ENCODE results near the gene CCR4. TPM values are rescaled to one million over a fixed set of nuclear protein-coding genes. Genes with fewer than 3 reads are reported as not detected.

CCR4 gene
- total and polyA plus RNA-seq, 2 experiments from 2014 or later, result 0.13 TPM; not detected in 1

GRCh38 chr3:33003308-33003707, 51.9 kb downstream of the CCR4 start:
- no peak overlapping the region for H3K4me3 ChIP-seq
- no peak overlapping the region for H3K4me2 ChIP-seq
- no peaks in the 10 kb centered on the region for H3K27me3 ChIP-seq
- no peak overlapping the region for H2AFZ ChIP-seq
- no peaks in the 10 kb centered on the region for H3K36me3 ChIP-seq (replicated peaks; ENCODE audit: insufficient read depth, low read depth)
- WGBS (ENCODE audit: low lambda C conversion rate, missing lambda C conversion rate), result 86% methylated on average over 4 of the region's 4 CpGs
- TF ChIP-seq, protein P1, sequence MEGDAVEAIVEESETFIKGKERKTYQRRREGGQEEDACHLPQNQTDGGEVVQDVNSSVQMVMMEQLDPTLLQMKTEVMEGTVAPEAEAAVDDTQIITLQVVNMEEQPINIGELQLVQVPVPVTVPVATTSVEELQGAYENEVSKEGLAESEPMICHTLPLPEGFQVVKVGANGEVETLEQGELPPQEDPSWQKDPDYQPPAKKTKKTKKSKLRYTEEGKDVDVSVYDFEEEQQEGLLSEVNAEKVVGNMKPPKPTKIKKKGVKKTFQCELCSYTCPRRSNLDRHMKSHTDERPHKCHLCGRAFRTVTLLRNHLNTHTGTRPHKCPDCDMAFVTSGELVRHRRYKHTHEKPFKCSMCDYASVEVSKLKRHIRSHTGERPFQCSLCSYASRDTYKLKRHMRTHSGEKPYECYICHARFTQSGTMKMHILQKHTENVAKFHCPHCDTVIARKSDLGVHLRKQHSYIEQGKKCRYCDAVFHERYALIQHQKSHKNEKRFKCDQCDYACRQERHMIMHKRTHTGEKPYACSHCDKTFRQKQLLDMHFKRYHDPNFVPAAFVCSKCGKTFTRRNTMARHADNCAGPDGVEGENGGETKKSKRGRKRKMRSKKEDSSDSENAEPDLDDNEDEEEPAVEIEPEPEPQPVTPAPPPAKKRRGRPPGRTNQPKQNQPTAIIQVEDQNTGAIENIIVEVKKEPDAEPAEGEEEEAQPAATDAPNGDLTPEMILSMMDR (IDR thresholded peaks at IDR 0.05; ENCODE audit: poor library complexity), result no peak
- TF ChIP-seq EZH2 (IDR thresholded peaks at IDR 0.05; ENCODE audit: borderline replicate concordance) (no peak), EZH2phosphoT487 (IDR thresholded peaks at IDR 0.05; ENCODE audit: low read depth, severe bottlenecking, unreplicated experiment) (no peak)
- no peaks in the 10 kb centered on the region for H3K79me2 ChIP-seq
- H3K9me2 ChIP-seq (replicated peaks; ENCODE audit: insufficient read depth), result no peaks in the 10 kb centered on the region
- no peaks in the 10 kb centered on the region for H4K20me1 ChIP-seq (ENCODE audit: insufficient read depth, poor library complexity, severe bottlenecking)
- H3K4me1 ChIP-seq (ENCODE audit: insufficient read depth), result peaks cover 7% of the 10 kb centered on the region
- H3K27ac ChIP-seq, result no peak overlapping the region
- DNase-seq (ENCODE audit: low spot score), result no peak
- H3K9me3 ChIP-seq (ENCODE audit: low read depth), result no peaks in the 10 kb centered on the region

GRCh38 chr3:33004205-33004604, 52.8 kb downstream of the CCR4 start:
- DNase-seq (ENCODE audit: low spot score), result no peak
- H3K27me3 ChIP-seq, result no peaks in the 10 kb centered on the region
- no peaks in the 10 kb centered on the region for H4K20me1 ChIP-seq (ENCODE audit: insufficient read depth, poor library complexity, severe bottlenecking)
- no peak overlapping the region for H3K4me2 ChIP-seq
- WGBS (ENCODE audit: low lambda C conversion rate, missing lambda C conversion rate), result 97% methylated on average over 4 of the region's 4 CpGs
- no peak overlapping the region for H2AFZ ChIP-seq
- H3K9me2 ChIP-seq (replicated peaks; ENCODE audit: insufficient read depth), result no peaks in the 10 kb centered on the region
- no peaks in the 10 kb centered on the region for H3K79me2 ChIP-seq
- no peaks in the 10 kb centered on the region for H3K36me3 ChIP-seq (replicated peaks; ENCODE audit: insufficient read depth, low read depth)
- no peak overlapping the region for H3K4me3 ChIP-seq
- no peaks in the 10 kb centered on the region for H3K9me3 ChIP-seq (ENCODE audit: low read depth)
- TF ChIP-seq, protein P1 (IDR thresholded peaks at IDR 0.05; ENCODE audit: poor library complexity), result no peak
- TF ChIP-seq EZH2 (IDR thresholded peaks at IDR 0.05; ENCODE audit: borderline replicate concordance) (no peak), EZH2phosphoT487 (IDR thresholded peaks at IDR 0.05; ENCODE audit: low read depth, severe bottlenecking, unreplicated experiment) (no peak)
- no peak overlapping the region for H3K27ac ChIP-seq
- peaks cover 7% of the 10 kb centered on the region for H3K4me1 ChIP-seq (ENCODE audit: insufficient read depth)

GRCh38 chr3:33004961-33005360, 53.5 kb downstream of the CCR4 start:
- Histone ChIP-seq H3K4me2 (no peak overlapping the region), H3K4me1 (ENCODE audit: insufficient read depth) (peaks cover 7% of the 10 kb centered on the region), H4K20me1 (ENCODE audit: insufficient read depth, poor library complexity, severe bottlenecking) (no peaks in the 10 kb centered on the region), H3K4me3 (no peak overlapping the region), H3K9me2 (replicated peaks; ENCODE audit: insufficient read depth) (no peaks in the 10 kb centered on the region), H3K79me2 (no peaks in the 10 kb centered on the region), H3K27me3 (no peaks in the 10 kb centered on the region), H3K36me3 (replicated peaks; ENCODE audit: insufficient read depth, low read depth) (no peaks in the 10 kb centered on the region), H2AFZ (no peak overlapping the region), H3K27ac (no peak overlapping the region), H3K9me3 (ENCODE audit: low read depth) (no peaks in the 10 kb centered on the region)
- WGBS (ENCODE audit: low lambda C conversion rate, missing lambda C conversion rate), result 94% methylated on average over 2 of the region's 2 CpGs
- DNase-seq (ENCODE audit: low spot score), result no peak
- TF ChIP-seq EZH2 (IDR thresholded peaks at IDR 0.05; ENCODE audit: borderline replicate concordance) (no peak), EZH2phosphoT487 (IDR thresholded peaks at IDR 0.05; ENCODE audit: low read depth, severe bottlenecking, unreplicated experiment) (no peak)
- TF ChIP-seq, protein P1 (IDR thresholded peaks at IDR 0.05; ENCODE audit: poor library complexity), result no peak

Other genes with a start within 250 kb of the CCR4 start
- 11.5 and 14.5 TPM in 2 replicates for gene TRIM71, start 133.6 kb upstream of the CCR4 start, total RNA-seq
- 1.9 and 2.5 TPM in 2 replicates for gene TRIM71, start 133.6 kb upstream of the CCR4 start, polyA plus RNA-seq
- 174 and 251 TPM in 2 replicates for gene GLB1, start 145.5 kb downstream of the CCR4 start, total RNA-seq
- gene GLB1, start 145.5 kb downstream of the CCR4 start, polyA plus RNA-seq, result 163 and 176 TPM in 2 replicates
- 3.3 and 3.7 TPM in 2 replicates for gene TMPPE, start 145.5 kb downstream of the CCR4 start, total RNA-seq
- 1.1 and 1.4 TPM in 2 replicates for gene TMPPE, start 145.5 kb downstream of the CCR4 start, polyA plus RNA-seq
- 178 and 201 TPM in 2 replicates for gene CRTAP, start 162.4 kb downstream of the CCR4 start, total RNA-seq
- 125 and 127 TPM in 2 replicates for gene CRTAP, start 162.4 kb downstream of the CCR4 start, polyA plus RNA-seq